Activated T-cell treated with anti-CD3 and anti-CD28 coated beads, Interleukin-2, amount 50 U/mL, for 4 hours (primary cell): Measurements from ENCODE around the gene KRT38. TPM values are rescaled to one million over a fixed set of nuclear protein-coding genes. Genes with fewer than 3 reads are reported as not detected.

ENCODE experiments used
- ATAC-seq, 2 donors: fragments of 200-7000 bp; cut with Tn5 transposase; one replicate each; pipeline ENCODE4 v1.10.0; 2021
- DNase-seq: peaks from one replicate; pipeline ENCODE4 v3.0.0-alpha.2; 2020
- H3K27me3 Mint-ChIP-seq: one replicate; pipeline ENCODE4 v1.8.0; 2021; ENCODE audit warnings: low read depth, mixed read lengths
- H3K36me3 Mint-ChIP-seq: one replicate; pipeline ENCODE4 v1.8.0; 2022; ENCODE audit warnings: mixed read lengths; ENCODE audit not compliant: insufficient read depth
- H3K4me1 Mint-ChIP-seq: one replicate; pipeline ENCODE4 v1.8.0; 2021; ENCODE audit warnings: low read depth, mixed read lengths
- H3K4me3 Mint-ChIP-seq: one replicate; pipeline ENCODE4 v1.8.0; 2021; ENCODE audit warnings: mild to moderate bottlenecking, moderate library complexity, mixed read lengths
- H3K9me3 Mint-ChIP-seq: one replicate; pipeline ENCODE4 v1.8.0; 2021; ENCODE audit warnings: mixed read lengths
- total RNA-seq, 3 donors: library from RNA; stranded (reverse); gene quantifications; one replicate each; pipeline ENCODE4 v1.2.1, GENCODE V29; 2021

The KRT38 gene
- total RNA-seq = not detected

- DNase-seq (no peak), ATAC-seq (no peak)
- no peaks in the 10 kb centered on the region for H3K36me3 Mint-ChIP-seq
- peaks cover 3% of the 10 kb centered on the region for H3K27me3 Mint-ChIP-seq
- H3K4me1 Mint-ChIP-seq = no peaks in the 10 kb centered on the region
- H3K9me3 Mint-ChIP-seq = no peaks in the 10 kb centered on the region
- no peak within 1 kb of the TSS for H3K4me3 Mint-ChIP-seq
Observed at GRCh38 chr17:41440531-41441033, at the start of gene KRT38. Gene KRT38, minus strand, starts transcription at chr17:41440983. Its CDS starts 62 bp downstream, at chr17:41440921.

GRCh38 chr17:41489531-41489930 is 48.7 kb upstream of the KRT38 start, which contains the start of gene KRT36:
Gene KRT36, minus strand, starts transcription at chr17:41489910. Its CDS starts 46 bp downstream, at chr17:41489864.
- H3K4me1 Mint-ChIP-seq = peaks cover 9% of the 10 kb centered on the region
- ATAC-seq (no peak), DNase-seq (no peak)
- H3K36me3 Mint-ChIP-seq = no peaks in the 10 kb centered on the region
- H3K27me3 Mint-ChIP-seq = peaks cover 5% of the 10 kb centered on the region
- no peak within 1 kb of the TSS for H3K4me3 Mint-ChIP-seq
- H3K9me3 Mint-ChIP-seq = no peaks in the 10 kb centered on the region

- no peak overlapping the region for H3K4me3 Mint-ChIP-seq
- peak; percentile 20 for DNase-seq
- H3K9me3 Mint-ChIP-seq = no peaks in the 10 kb centered on the region
- no peak for ATAC-seq
- peaks cover 7% of the 10 kb centered on the region for H3K27me3 Mint-ChIP-seq
- peaks cover 9% of the 10 kb centered on the region for H3K4me1 Mint-ChIP-seq
- H3K36me3 Mint-ChIP-seq = no peaks in the 10 kb centered on the region
Observed at GRCh38 chr17:41486809-41487530, 46.2 kb upstream of the KRT38 start.

GRCh38 chr17:41486316-41486715 is 45.5 kb upstream of the KRT38 start:
- DNase-seq (no peak), ATAC-seq (no peak)
- H3K9me3 Mint-ChIP-seq = no peaks in the 10 kb centered on the region
- H3K36me3 Mint-ChIP-seq = no peaks in the 10 kb centered on the region
- peaks cover 9% of the 10 kb centered on the region for H3K4me1 Mint-ChIP-seq
- H3K27me3 Mint-ChIP-seq = peaks cover 7% of the 10 kb centered on the region
- no peak overlapping the region for H3K4me3 Mint-ChIP-seq

- H3K27me3 Mint-ChIP-seq = peaks cover 7% of the 10 kb centered on the region
- no peaks in the 10 kb centered on the region for H3K36me3 Mint-ChIP-seq
- peaks cover 3% of the 10 kb centered on the region for H3K4me1 Mint-ChIP-seq
- ATAC-seq = no peak
- no peak for DNase-seq
- H3K9me3 Mint-ChIP-seq = no peaks in the 10 kb centered on the region
- H3K4me3 Mint-ChIP-seq = no peak overlapping the region
Observed at GRCh38 chr17:41484920-41485904, 44.4 kb upstream of the KRT38 start.

- Mint-ChIP-seq H3K4me3 (no peak overlapping the region), H3K36me3 (no peaks in the 10 kb centered on the region), H3K27me3 (peaks cover 7% of the 10 kb centered on the region), H3K4me1 (no peaks in the 10 kb centered on the region), H3K9me3 (no peaks in the 10 kb centered on the region)
- ATAC-seq (no peak), DNase-seq (no peak)
Observed at GRCh38 chr17:41483991-41484826, 43.4 kb upstream of the KRT38 start.

GRCh38 chr17:41483531-41483930 is 42.7 kb upstream of the KRT38 start:
- H3K4me3 Mint-ChIP-seq = no peak overlapping the region

GRCh38 chr17:41481036-41481435 is 40.3 kb upstream of the KRT38 start, which contains the start of gene KRT35:
Gene KRT35, minus strand, starts transcription at chr17:41481151. Its CDS starts 54 bp downstream, at chr17:41481097.
- H3K27me3 Mint-ChIP-seq = peaks cover 5% of the 10 kb centered on the region
- DNase-seq (no peak), ATAC-seq (no peak)
- no peaks in the 10 kb centered on the region for H3K9me3 Mint-ChIP-seq
- H3K4me1 Mint-ChIP-seq = no peaks in the 10 kb centered on the region
- H3K36me3 Mint-ChIP-seq = no peaks in the 10 kb centered on the region
- no peak within 1 kb of the TSS for H3K4me3 Mint-ChIP-seq

More at GRCh38 chr17:41483531-41483930, 42.7 kb upstream of the KRT38 start:
- peaks cover 7% of the 10 kb centered on the region for H3K27me3 Mint-ChIP-seq
- H3K9me3 Mint-ChIP-seq = no peaks in the 10 kb centered on the region
- H3K36me3 Mint-ChIP-seq = no peaks in the 10 kb centered on the region
- no peak for DNase-seq
- ATAC-seq = no peak
- H3K4me1 Mint-ChIP-seq = no peaks in the 10 kb centered on the region

- no peaks in the 10 kb centered on the region for H3K9me3 Mint-ChIP-seq
- DNase-seq = no peak
- no peaks in the 10 kb centered on the region for H3K4me1 Mint-ChIP-seq
- H3K27me3 Mint-ChIP-seq = peaks cover 2% of the 10 kb centered on the region
- H3K4me3 Mint-ChIP-seq = no peak overlapping the region
- no peak for ATAC-seq
- no peaks in the 10 kb centered on the region for H3K36me3 Mint-ChIP-seq
Observed at GRCh38 chr17:41480581-41480980, 39.8 kb upstream of the KRT38 start.

GRCh38 chr17:41480136-41480535 is 39.4 kb upstream of the KRT38 start:
- H3K36me3 Mint-ChIP-seq = no peaks in the 10 kb centered on the region
- H3K4me3 Mint-ChIP-seq = no peak overlapping the region
- DNase-seq (no peak), ATAC-seq (no peak)
- no peaks in the 10 kb centered on the region for H3K9me3 Mint-ChIP-seq
- no peaks in the 10 kb centered on the region for H3K4me1 Mint-ChIP-seq
- peaks cover 2% of the 10 kb centered on the region for H3K27me3 Mint-ChIP-seq

- no peak overlapping the region for H3K4me3 Mint-ChIP-seq
- no peak for DNase-seq
- no peaks in the 10 kb centered on the region for H3K36me3 Mint-ChIP-seq
- ATAC-seq = no peak
- H3K4me1 Mint-ChIP-seq = no peaks in the 10 kb centered on the region
- no peaks in the 10 kb centered on the region for H3K9me3 Mint-ChIP-seq
- peaks cover under 1% of the 10 kb centered on the region for H3K27me3 Mint-ChIP-seq
Observed at GRCh38 chr17:41478237-41478636, 37.5 kb upstream of the KRT38 start.

- ATAC-seq (no peak), DNase-seq (no peak)
- H3K27me3 Mint-ChIP-seq = peaks cover 1% of the 10 kb centered on the region
- no peak overlapping the region for H3K4me3 Mint-ChIP-seq
- no peaks in the 10 kb centered on the region for H3K4me1 Mint-ChIP-seq
- H3K36me3 Mint-ChIP-seq = no peaks in the 10 kb centered on the region
- H3K9me3 Mint-ChIP-seq = no peaks in the 10 kb centered on the region
Observed at GRCh38 chr17:41476866-41477815, 36.4 kb upstream of the KRT38 start.

GRCh38 chr17:41475421-41475820 is 34.6 kb upstream of the KRT38 start:
- Mint-ChIP-seq H3K36me3 (no peaks in the 10 kb centered on the region), H3K4me1 (no peaks in the 10 kb centered on the region), H3K9me3 (peaks cover 5% of the 10 kb centered on the region), H3K27me3 (peaks cover 4% of the 10 kb centered on the region), H3K4me3 (no peak overlapping the region)
- DNase-seq (no peak), ATAC-seq (no peak)
